Retinal pigment epithelial cell (primary cell): Measurements from ENCODE around the gene SLC2A9.

Experiments used
- DNase-seq: peaks from one replicate; pipeline ENCODE4 v3.0.0-alpha.2; 2010; ENCODE audit warnings: low read depth
- H3K4me3 ChIP-seq: 2 replicates; pipeline ENCODE4 v1.5.1; 2011; ENCODE audit warnings: mild to moderate bottlenecking, low read length, control low read depth, moderate library complexity
- CTCF ChIP-seq: conservative IDR thresholded peaks from 2 replicates; pipeline ENCODE4 v1.5.1; 2011; ENCODE audit warnings: low read depth, low read length, control low read depth, inconsistent platforms

SLC2A9 gene

DNA sequence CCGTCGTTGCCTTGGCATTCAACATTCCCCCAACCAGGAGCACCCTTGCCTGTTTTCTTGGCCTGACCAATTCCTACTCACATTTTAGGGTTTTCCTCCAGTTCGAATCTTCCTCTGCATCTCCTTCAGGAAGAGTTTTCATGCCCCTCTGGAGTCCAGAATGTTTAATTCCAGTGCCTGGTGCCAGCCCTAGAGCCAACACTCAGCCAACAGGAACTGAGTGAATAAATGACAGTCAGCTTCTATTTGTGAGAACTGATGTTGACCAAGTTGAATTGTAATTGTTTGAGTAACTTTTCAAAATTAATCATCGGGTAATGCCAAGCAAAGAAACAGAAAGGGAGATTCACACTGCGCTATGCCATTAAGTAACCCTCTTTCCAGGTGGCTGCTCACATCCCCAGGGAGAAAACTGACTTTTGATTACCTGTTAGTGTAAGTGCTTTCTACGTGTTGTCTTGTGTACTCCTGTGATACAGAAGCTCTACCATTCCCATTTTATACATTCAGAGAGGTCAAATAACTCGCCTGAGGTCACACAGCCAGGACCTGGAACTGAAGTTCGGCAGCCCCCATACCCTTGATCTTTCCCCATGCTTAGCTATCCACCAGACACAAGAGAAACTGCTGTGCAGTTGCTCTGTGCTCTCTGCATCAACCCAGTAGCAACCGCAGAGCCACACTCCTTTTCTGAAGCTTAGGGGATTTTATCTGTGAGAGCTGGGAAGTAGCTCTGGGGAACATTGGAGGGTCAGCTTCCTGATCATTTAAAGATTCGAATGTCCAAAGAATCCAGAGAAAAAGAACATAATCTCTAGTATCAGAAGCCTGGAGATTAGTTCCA lies 19.0 kb upstream of the SLC2A9 start:
- TF ChIP-seq CTCF, result no peak
- H3K4me3 ChIP-seq, result no peak overlapping the region
- no peak for DNase-seq

GRCh38 chr4:10036807-10037342 lies 15.6 kb upstream of the SLC2A9 start:
- no peak for TF ChIP-seq CTCF
- H3K4me3 ChIP-seq, result no peak overlapping the region
- DNase-seq, result no peak

DNA sequence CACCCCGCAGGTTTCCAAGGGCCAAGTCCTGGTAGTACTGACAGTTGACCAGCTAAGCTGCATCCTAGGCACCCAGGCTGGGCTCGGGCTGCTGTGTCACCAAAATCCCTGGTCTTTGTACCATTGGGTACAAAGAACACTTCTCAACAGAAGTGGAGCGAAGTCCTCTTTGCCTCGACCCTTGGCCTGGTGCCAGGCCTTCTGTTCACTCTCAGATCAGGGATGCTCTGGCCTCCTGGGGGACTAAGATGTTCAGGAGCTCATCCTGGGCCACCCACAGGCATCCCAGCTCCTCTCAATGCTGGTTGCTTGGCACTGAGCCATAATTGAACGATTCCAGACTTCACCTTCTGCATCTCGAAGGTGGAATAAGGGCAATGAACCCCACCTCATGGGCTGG lies 13.8 kb upstream of the SLC2A9 start:
- H3K4me3 ChIP-seq, result no peak overlapping the region
- DNase-seq, result no peak
- no peak for TF ChIP-seq CTCF

GRCh38 chr4:10034612-10035104 lies 13.4 kb upstream of the SLC2A9 start:
- no peak for DNase-seq
- no peak overlapping the region for H3K4me3 ChIP-seq
- no peak for TF ChIP-seq CTCF

DNA sequence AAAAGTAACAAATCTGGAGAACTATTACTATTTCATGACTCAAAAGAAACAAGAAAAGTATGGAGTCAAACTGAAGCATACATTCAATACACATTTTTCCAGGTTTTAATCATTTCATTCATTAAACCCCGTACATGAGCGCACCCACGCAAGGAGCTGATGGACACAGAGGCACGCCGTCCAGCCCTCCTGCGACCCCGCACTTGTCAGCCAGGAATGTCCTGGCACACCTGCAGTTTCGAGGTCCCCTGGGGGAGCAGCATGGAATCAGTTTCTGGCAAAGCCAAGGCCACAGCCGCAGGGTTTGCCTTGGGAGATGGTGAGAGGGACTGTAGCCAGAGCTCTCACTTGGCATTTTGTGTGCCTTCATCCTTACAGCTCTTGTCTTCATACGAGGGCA lies 12.8 kb upstream of the SLC2A9 start:
- H3K4me3 ChIP-seq, result no peak overlapping the region
- no peak for TF ChIP-seq CTCF
- no peak for DNase-seq

- no peak for DNase-seq
- no peak overlapping the region for H3K4me3 ChIP-seq
- TF ChIP-seq CTCF, result no peak
These were observed 12.0 kb upstream of the SLC2A9 start for GRCh38 chr4:10033191-10033881.
